Stomach (tissue), 4 donors: ENCODE data around the gene CHCHD5.

ENCODE experiments used
- CTCF ChIP-seq, 7 experiments: fragments of 450-650 bp in 4 of 7; fragments of 200-600 bp in 3 of 7; sonication (generic) in 3 of 7; IDR thresholded peaks; one replicate each; pipeline ENCODE4 v1.5.1; 2016 to 2019; ENCODE audit warnings: antibody characterized with exemption in 7 of 7, control low read depth in 2 of 7, mild to moderate bottlenecking in 1 of 7
- POLR2A ChIP-seq, 4 donors: fragments of 450-650 bp; IDR thresholded peaks; one replicate each; pipeline ENCODE4 v1.6.1; 2016; ENCODE audit warnings: antibody characterized with exemption in 4 of 4, control low read depth in 2 of 4, mild to moderate bottlenecking in 1 of 4, moderate library complexity in 1 of 4
- POLR2AphosphoS5 ChIP-seq, 3 donors: sonication (generic); formaldehyde crosslinking; IDR thresholded peaks; one replicate each; pipeline ENCODE4 v1.6.1; 2016; ENCODE audit warnings: antibody characterized with exemption in 3 of 3

- no peak for TF ChIP-seq CTCF (IDR thresholded peaks at IDR 0.05)
- TF ChIP-seq POLR2AphosphoS5 (IDR thresholded peaks at IDR 0.05): no peak
- no peak for TF ChIP-seq POLR2A (IDR thresholded peaks at IDR 0.05)
Measured at GRCh38 chr2:112629224-112629623, 44.8 kb downstream of the CHCHD5 start.
